H9 (cell line): ENCODE measurements around the gene PARK7. TPM values are rescaled to one million over a fixed set of nuclear protein-coding genes. Genes with fewer than 3 reads are reported as not detected.

ENCODE experiments used
- DNase-seq: peaks from one replicate; pipeline ENCODE4 v3.0.0-alpha.2; 2017
- H2AFZ ChIP-seq: one replicate; pipeline ENCODE4 v1.6.1; 2013; ENCODE audit warnings: mild to moderate bottlenecking, low read length, control low read depth, moderate library complexity
- H2AK5ac ChIP-seq: 2 replicates; pipeline ENCODE4 v1.6.1; 2013; ENCODE audit warnings: low read length, control low read depth, mixed read lengths; ENCODE audit not compliant: insufficient read length
- H2BK120ac ChIP-seq: one replicate; pipeline ENCODE4 v1.6.1; 2013; ENCODE audit warnings: low read depth, mild to moderate bottlenecking, low read length, control low read depth, inconsistent platforms; ENCODE audit not compliant: poor library complexity, severe bottlenecking
- H2BK12ac ChIP-seq: 2 replicates; pipeline ENCODE4 v1.6.1; 2013; ENCODE audit warnings: low read length, control low read depth, mixed read lengths, low read depth; ENCODE audit not compliant: insufficient read length
- H2BK15ac ChIP-seq: 2 replicates; pipeline ENCODE4 v1.6.1; 2013; ENCODE audit warnings: low read depth, low read length, control low read depth
- H2BK20ac ChIP-seq: one replicate; pipeline ENCODE4 v1.6.1; 2013; ENCODE audit warnings: low read depth, mild to moderate bottlenecking, low read length, control low read depth, inconsistent platforms; ENCODE audit not compliant: poor library complexity, severe bottlenecking
- H2BK5ac ChIP-seq: 2 replicates; pipeline ENCODE4 v1.6.1; 2013; ENCODE audit warnings: low read length, control low read depth, mixed read lengths; ENCODE audit not compliant: insufficient read length
- H3K14ac ChIP-seq: 2 replicates; pipeline ENCODE4 v1.6.1; 2013; ENCODE audit warnings: low read length, control low read depth; ENCODE audit not compliant: insufficient read depth
- H3K18ac ChIP-seq: 2 replicates; pipeline ENCODE4 v1.6.1; 2013; ENCODE audit warnings: low read depth, mild to moderate bottlenecking, mixed read lengths, low read length, control low read depth; ENCODE audit not compliant: insufficient read length
- H3K23ac ChIP-seq: 2 replicates; pipeline ENCODE4 v1.6.1; 2013; ENCODE audit warnings: low read length, control low read depth, mixed read lengths, low read depth; ENCODE audit not compliant: insufficient read length
- H3K23me2 ChIP-seq: 2 replicates; pipeline ENCODE4 v1.6.1; 2013; ENCODE audit warnings: low read depth, mild to moderate bottlenecking, mixed read lengths, low read length, control low read depth; ENCODE audit not compliant: insufficient read length, poor library complexity, severe bottlenecking
- H3K27ac ChIP-seq: 2 replicates; pipeline ENCODE4 v1.5.1; 2013; ENCODE audit warnings: low read length, control low read depth, mixed read lengths, low read depth; ENCODE audit not compliant: insufficient read length
- H3K27me3 ChIP-seq: 2 replicates; pipeline ENCODE4 v1.6.1; 2013; ENCODE audit warnings: low read length, control low read depth, inconsistent platforms; ENCODE audit not compliant: insufficient read depth
- H3K4ac ChIP-seq: 2 replicates; pipeline ENCODE4 v1.6.1; 2013; ENCODE audit warnings: low read depth, mild to moderate bottlenecking, control low read depth, inconsistent platforms, low read length, moderate library complexity
- H3K4me1 ChIP-seq: 2 replicates; pipeline ENCODE4 v1.6.1; 2013; ENCODE audit warnings: low read length, control low read depth, inconsistent platforms; ENCODE audit not compliant: insufficient read depth
- H3K4me2 ChIP-seq: 2 replicates; pipeline ENCODE4 v1.6.1; 2013; ENCODE audit warnings: low read length, control low read depth, mixed read lengths; ENCODE audit not compliant: insufficient read length, insufficient read depth
- H3K56ac ChIP-seq: 2 replicates; pipeline ENCODE4 v1.6.1; 2013; ENCODE audit warnings: low read depth, mild to moderate bottlenecking, mixed read lengths, low read length, control low read depth; ENCODE audit not compliant: insufficient read length
- H3K79me1 ChIP-seq: 2 replicates; pipeline ENCODE4 v1.6.1; 2013; ENCODE audit warnings: low read depth, mild to moderate bottlenecking, moderate library complexity, low read length, control low read depth, inconsistent platforms; ENCODE audit not compliant: insufficient read depth, poor library complexity, severe bottlenecking
- H3K79me2 ChIP-seq: 2 replicates; pipeline ENCODE4 v1.6.1; 2013; ENCODE audit warnings: low read length, control low read depth, inconsistent platforms; ENCODE audit not compliant: insufficient read depth
- H3K9ac ChIP-seq: 2 replicates; pipeline ENCODE4 v1.6.1; 2013; ENCODE audit warnings: low read length, control low read depth, mixed read lengths; ENCODE audit not compliant: insufficient read length; ENCODE audit errors: extremely low read depth
- H3K9me3 ChIP-seq: one replicate; pipeline ENCODE4 v1.6.1; 2013; ENCODE audit warnings: low read depth, low read length, inconsistent platforms; ENCODE audit not compliant: control insufficient read depth
- H3T11ph ChIP-seq: one replicate; pipeline ENCODE4 v1.6.1; 2013; ENCODE audit warnings: mild to moderate bottlenecking, low read length, control low read depth, inconsistent platforms
- H4K20me1 ChIP-seq: one replicate; pipeline ENCODE4 v1.6.1; 2013; ENCODE audit not compliant: control insufficient read depth, insufficient read length, insufficient read depth
- H4K5ac ChIP-seq: 2 replicates; pipeline ENCODE4 v1.6.1; 2013; ENCODE audit warnings: low read depth, mild to moderate bottlenecking, mixed read lengths, low read length, control low read depth; ENCODE audit not compliant: insufficient read length
- H4K8ac ChIP-seq: replicated peaks from 2 replicates; pipeline ENCODE4 v1.6.1; 2013; ENCODE audit warnings: low read length, control low read depth, mixed read lengths, low read depth; ENCODE audit not compliant: insufficient read length
- H4K91ac ChIP-seq: 2 replicates; pipeline ENCODE4 v1.6.1; 2013; ENCODE audit warnings: low read depth, mild to moderate bottlenecking, moderate library complexity, mixed read lengths, low read length, control low read depth; ENCODE audit not compliant: insufficient read length
- H3K27ac Mint-ChIP-seq, 3 experiments: 2 replicates in 2 of 3; 3 replicates in 1 of 3; pipeline ENCODE4 v1.8.0; 2020 to 2021; ENCODE audit warnings: mixed read lengths in 3 of 3, mild to moderate bottlenecking in 1 of 3, moderate library complexity in 1 of 3
- H3K27me3 Mint-ChIP-seq: 2 replicates; pipeline ENCODE4 v1.8.0; 2021; ENCODE audit warnings: low read depth, mild to moderate bottlenecking, moderate library complexity, mixed read lengths
- H3K36me3 Mint-ChIP-seq, 3 experiments: 2 replicates in 2 of 3; 3 replicates in 1 of 3; pipeline ENCODE4 v1.8.0; 2020 to 2021; ENCODE audit warnings: low read depth in 3 of 3, mixed read lengths in 3 of 3; ENCODE audit not compliant: insufficient read depth in 1 of 3
- H3K4me1 Mint-ChIP-seq, 2 experiments: 2 replicates each; pipeline ENCODE4 v1.8.0; 2020; ENCODE audit warnings: mixed read lengths in 2 of 2
- H3K4me3 Mint-ChIP-seq, 2 experiments: 2 replicates in 1 of 2; 3 replicates in 1 of 2; pipeline ENCODE4 v1.8.0; 2020 to 2021; ENCODE audit warnings: mild to moderate bottlenecking in 2 of 2, mixed read lengths in 2 of 2, moderate library complexity in 1 of 2
- H3K9me3 Mint-ChIP-seq, 2 experiments: 2 replicates in 1 of 2; 3 replicates in 1 of 2; pipeline ENCODE4 v1.8.0; 2020; ENCODE audit warnings: mild to moderate bottlenecking in 2 of 2, mixed read lengths in 2 of 2, moderate library complexity in 1 of 2
- WGBS: extraction: QIAGEN DNeasy Blood & Tissue Kit; methylation state at CpG from one replicate; pipeline ENCODE4 v1.1.7; 2013; ENCODE audit warnings: missing lambda C conversion rate, low lambda C conversion rate, mixed read lengths; ENCODE audit not compliant: insufficient read length; ENCODE audit errors: extremely low coverage; 5-methylcytosine and 5-hydroxymethylcytosine counted together
- total RNA-seq: library from RNA; stranded (reverse); gene quantifications from 2 replicates; pipeline ENCODE4 v1.2.1, GENCODE V29; 2021
- TF ChIP-seq, protein P1 (sequence below): fragments of 200-600 bp; sonication (generic); conservative IDR thresholded peaks from 3 replicates; pipeline ENCODE4 v1.8.0; 2021; ENCODE audit warnings: antibody characterized with exemption, mild to moderate bottlenecking

Gene PARK7
- total RNA-seq, 1 experiment from 2014 or later = 370 TPM

DNA sequence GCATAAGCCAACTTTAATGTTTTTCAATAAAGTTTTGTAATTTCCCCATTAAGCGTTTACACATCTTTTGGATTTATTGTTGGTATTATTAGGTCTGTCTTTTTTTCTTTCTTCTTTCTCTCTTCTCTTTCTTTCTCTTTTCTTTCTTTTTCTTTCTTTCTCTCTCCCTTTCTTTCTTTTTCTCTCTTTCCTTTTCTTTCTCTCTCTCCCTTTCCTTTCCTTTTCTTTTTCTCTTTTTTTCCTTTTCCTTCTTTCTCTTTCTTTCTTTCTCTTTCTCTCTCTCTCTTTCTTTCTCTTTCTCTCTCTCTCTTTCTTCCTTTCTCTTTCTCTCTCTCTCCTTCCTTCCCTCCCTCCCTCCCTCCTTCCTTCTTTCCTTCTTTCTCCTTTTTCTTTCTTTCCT, 33.3 kb downstream of the PARK7 start:
- TF ChIP-seq, protein P1, sequence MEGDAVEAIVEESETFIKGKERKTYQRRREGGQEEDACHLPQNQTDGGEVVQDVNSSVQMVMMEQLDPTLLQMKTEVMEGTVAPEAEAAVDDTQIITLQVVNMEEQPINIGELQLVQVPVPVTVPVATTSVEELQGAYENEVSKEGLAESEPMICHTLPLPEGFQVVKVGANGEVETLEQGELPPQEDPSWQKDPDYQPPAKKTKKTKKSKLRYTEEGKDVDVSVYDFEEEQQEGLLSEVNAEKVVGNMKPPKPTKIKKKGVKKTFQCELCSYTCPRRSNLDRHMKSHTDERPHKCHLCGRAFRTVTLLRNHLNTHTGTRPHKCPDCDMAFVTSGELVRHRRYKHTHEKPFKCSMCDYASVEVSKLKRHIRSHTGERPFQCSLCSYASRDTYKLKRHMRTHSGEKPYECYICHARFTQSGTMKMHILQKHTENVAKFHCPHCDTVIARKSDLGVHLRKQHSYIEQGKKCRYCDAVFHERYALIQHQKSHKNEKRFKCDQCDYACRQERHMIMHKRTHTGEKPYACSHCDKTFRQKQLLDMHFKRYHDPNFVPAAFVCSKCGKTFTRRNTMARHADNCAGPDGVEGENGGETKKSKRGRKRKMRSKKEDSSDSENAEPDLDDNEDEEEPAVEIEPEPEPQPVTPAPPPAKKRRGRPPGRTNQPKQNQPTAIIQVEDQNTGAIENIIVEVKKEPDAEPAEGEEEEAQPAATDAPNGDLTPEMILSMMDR = no peak
- H3K27me3 Mint-ChIP-seq = no peaks in the 10 kb centered on the region; the same call in 1 of the 2 replicates
- H3K9me3 Mint-ChIP-seq = peaks cover 3 to 12% of the 10 kb centered on the region in 2 experiments; a peak in 4 of 5 replicates
- H3K36me3 Mint-ChIP-seq = peaks cover 15 to 23% (median 22%) of the 10 kb centered on the region in 3 experiments
- Histone ChIP-seq H2BK15ac (no peak overlapping the region), H3K23ac (no peak overlapping the region), H3K9ac (no peak overlapping the region), H2BK5ac (no peak overlapping the region), H2AK5ac (no peak overlapping the region), H4K5ac (no peak overlapping the region), H2BK12ac (no peak overlapping the region), H3K79me1 (no peaks in the 10 kb centered on the region), H3K23me2 (no peaks in the 10 kb centered on the region), H3T11ph (no peak overlapping the region), H3K18ac (no peak overlapping the region), H4K8ac (no peak overlapping the region), H2BK20ac (no peak overlapping the region), H3K4ac (no peak overlapping the region), H3K9me3 (no peaks in the 10 kb centered on the region), H3K27ac (no peak overlapping the region), H3K14ac (no peak overlapping the region), H3K56ac (no peak overlapping the region), H3K4me2 (no peak overlapping the region), H4K20me1 (peaks cover 3% of the 10 kb centered on the region), H4K91ac (no peak overlapping the region), H3K27me3 (no peaks in the 10 kb centered on the region), H2BK120ac (no peak overlapping the region), H3K4me1 (no peaks in the 10 kb centered on the region), H2AFZ (no peak overlapping the region), H3K79me2 (no peaks in the 10 kb centered on the region)
- no peak overlapping the region for H3K4me3 Mint-ChIP-seq
- no peak for DNase-seq
- no CpG with 5 or more reads among the region's 1 CpG for WGBS
- peaks cover 13 to 45% of the 10 kb centered on the region in 2 experiments for H3K4me1 Mint-ChIP-seq
- no peak overlapping the region for H3K27ac Mint-ChIP-seq
